ENCODE data around the gene GRWD1.

Gene GRWD1

DNA sequence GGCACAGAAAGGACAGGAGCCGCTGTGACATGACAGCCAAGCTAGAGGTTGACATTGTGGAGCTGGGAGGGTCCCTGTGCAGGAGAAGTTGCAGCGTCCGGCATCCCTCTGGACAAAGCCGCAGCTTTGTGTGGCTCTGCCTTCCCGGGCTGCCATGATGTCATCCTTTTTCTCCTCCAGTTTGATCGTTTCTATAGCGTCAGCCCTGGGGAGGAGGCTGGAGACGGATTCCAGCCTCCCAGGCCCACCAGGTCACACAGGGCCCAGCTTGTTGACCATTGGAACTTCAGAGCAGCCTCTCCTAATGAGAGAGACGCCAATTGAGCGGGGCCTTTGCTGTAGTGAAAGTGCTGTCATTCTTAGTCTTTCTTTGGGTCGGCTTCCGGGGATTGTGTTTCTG lies 5.8 kb downstream of the GRWD1 start:
- H3K27ac ChIP-seq = no peak overlapping the region
- TF ChIP-seq, protein P1, sequence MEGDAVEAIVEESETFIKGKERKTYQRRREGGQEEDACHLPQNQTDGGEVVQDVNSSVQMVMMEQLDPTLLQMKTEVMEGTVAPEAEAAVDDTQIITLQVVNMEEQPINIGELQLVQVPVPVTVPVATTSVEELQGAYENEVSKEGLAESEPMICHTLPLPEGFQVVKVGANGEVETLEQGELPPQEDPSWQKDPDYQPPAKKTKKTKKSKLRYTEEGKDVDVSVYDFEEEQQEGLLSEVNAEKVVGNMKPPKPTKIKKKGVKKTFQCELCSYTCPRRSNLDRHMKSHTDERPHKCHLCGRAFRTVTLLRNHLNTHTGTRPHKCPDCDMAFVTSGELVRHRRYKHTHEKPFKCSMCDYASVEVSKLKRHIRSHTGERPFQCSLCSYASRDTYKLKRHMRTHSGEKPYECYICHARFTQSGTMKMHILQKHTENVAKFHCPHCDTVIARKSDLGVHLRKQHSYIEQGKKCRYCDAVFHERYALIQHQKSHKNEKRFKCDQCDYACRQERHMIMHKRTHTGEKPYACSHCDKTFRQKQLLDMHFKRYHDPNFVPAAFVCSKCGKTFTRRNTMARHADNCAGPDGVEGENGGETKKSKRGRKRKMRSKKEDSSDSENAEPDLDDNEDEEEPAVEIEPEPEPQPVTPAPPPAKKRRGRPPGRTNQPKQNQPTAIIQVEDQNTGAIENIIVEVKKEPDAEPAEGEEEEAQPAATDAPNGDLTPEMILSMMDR (conservative IDR thresholded peaks at IDR 0.05) = no peak

DNA sequence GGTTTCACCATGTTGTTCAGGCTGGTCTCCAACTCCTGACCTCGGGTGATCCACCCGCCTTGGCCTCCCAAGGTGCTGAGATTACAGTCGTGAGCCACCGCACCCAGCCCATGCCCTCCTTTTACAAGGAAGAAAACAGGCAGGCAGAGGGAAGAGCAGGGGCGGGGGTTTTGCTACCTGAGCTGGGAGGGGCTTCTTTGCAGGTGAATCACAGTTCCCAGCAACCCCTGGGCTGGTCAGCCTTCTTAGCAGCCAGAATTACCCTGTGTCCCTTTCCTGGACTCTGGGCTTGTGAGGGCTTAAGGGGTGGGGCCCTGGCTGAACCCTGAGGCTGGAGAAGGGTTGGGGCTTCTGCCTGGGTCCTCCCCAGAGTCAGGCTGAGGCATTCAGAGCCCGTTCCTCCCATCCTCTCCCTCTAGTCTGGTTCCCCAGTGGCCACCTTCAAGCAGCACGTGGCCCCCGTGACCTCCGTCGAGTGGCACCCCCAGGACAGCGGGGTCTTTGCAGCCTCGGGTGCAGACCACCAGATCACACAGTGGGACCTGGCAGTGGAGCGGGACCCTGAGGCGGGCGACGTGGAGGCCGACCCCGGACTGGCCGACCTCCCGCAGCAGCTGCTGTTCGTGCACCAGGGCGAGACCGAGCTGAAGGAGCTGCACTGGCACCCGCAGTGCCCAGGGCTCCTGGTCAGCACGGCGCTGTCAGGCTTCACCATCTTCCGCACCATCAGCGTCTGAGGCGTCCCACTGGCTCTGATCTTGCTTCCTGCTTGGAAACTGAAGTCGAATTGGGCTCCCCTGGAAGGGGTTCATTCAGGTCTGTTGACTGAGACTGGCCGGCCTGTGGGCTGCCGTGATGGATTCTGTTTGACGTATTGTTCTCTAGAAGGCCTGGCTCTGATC lies 6.8 kb downstream of the GRWD1 start:
- TF ChIP-seq, protein P1 (conservative IDR thresholded peaks at IDR 0.05) = no peak
- H3K27ac ChIP-seq = no peak overlapping the region

DNA sequence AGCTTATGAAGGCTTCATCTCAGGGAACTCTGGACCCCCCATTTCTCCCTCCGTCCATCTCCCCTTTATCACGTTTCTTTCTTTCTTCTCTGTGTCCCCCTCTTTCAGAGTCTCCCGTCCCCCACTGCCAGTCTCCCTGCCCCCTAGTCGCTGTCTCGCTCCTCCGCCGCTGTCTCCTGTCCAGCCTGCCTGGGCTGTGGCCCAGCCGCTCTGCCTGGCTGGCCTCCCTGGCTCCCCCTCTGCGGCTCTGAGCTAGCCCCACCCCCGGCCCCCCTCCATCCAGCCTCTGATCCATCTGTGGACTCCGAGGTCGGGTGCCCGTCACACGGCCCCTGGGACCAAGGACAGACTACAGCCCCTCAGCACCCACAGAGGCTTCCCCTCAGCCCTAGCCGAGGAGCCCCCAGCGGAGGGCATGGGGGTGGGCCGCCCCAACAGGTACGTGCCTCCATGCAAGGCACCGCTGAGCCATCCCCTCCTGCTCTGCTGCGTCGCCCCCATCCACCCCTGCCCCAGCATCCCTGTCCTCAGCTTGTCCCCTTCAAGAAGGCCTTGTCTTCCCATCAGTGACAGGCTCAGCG lies 8.5 kb downstream of the GRWD1 start:
- H3K27ac ChIP-seq = no peak overlapping the region
- TF ChIP-seq, protein P1 (conservative IDR thresholded peaks at IDR 0.05) = no peak

DNA sequence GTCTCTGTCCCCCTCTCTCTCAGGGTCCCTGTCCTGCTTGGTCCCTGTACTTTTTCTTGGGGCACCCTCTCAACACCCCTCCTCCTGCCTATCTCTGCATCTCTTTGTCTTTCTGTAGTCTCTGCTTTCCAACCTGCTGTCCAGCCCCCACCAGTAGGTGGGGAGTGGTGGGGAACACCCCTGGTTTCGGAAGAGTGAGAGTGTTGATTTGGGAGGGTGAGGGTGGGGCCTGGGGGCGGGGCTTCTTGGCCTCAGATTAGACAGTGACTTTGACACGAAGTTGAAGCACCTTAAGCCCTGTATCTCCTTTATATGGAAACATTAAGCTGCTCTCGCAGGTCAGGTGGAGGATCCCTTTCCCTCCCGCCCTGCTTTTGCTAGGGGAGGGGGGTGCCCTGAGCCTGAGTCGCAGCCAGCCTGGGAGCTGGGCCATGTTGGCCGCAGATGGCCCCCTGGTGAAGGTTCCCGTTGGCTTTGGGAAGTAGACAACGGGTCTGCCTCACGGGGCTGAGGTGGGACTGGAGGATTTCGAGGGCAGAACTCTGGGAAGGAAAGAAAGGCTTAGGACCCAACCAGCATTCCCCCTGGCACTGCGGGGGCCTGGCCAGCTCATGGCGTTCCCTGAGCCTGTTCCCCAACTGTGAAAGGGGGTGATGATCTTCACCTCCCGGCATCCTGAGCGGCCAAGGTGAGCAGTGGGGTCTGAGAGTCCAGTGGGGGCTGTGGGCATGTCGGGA lies 9.6 kb downstream of the GRWD1 start, which contains the start of gene KCNJ14:
TSS of gene KCNJ14 (plus strand) at position 404 of the 737 bp plus-strand sequence. CDS start 6,151 bp downstream, outside the sequence.
- TF ChIP-seq, protein P1 (conservative IDR thresholded peaks at IDR 0.05) = no peak
- no peak within 1 kb of the TSS for H3K27ac ChIP-seq

DNA sequence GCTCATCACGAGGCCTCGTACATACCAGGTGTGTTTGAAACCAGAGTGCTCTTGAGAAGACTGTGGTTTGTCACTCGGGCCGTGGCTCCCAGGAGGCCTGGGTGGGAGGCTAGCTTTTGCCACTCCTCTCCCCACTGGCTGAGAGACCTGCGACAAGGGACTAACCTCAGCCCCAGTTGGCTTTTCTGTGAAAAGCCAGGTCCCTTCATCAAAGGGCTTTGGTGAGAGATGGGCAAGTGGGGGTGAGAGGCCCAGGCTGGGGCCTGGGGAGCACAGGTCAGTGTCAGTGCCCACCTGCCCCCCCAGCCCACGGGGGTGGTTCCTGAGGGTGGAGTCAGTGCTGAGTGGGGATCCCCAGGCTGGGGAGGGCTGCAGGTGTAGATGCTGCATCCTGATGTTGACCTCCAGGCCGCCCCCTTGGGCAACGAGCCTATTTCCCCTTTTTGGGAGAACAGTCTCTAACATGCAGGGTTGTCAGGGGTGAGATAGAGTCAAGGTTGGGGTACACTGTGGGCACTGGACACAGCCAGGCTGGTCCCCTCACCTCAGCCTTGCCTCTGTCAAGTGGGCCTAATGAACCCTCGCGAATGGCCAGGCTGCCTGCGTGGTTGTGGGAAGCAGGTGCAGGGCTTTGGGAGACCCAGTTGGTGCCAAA lies 10.3 kb downstream of the GRWD1 start:
- TF ChIP-seq, protein P1 (conservative IDR thresholded peaks at IDR 0.05) = no peak
- no peak overlapping the region for H3K27ac ChIP-seq

DNA sequence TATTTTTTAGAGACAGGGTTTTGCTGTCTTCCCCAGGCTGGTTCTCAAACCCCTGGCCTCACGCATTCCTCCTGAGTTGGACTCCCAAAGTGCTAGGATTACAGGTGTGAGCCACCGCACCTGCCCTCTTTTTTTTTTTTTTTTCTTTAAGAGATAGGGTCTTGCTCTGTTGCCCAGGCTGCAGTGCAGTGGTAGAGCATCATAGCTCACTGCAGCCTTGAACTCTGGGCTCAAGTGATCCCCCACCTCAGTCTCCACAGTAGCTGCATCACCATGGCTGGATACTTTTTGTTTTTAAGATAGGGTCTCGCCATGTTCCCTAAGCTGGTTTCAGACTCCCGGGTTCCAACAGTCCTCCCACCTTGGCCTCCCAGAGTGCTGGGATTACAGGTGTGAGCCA lies 11.1 kb downstream of the GRWD1 start:
- H3K27ac ChIP-seq = no peak overlapping the region
- TF ChIP-seq, protein P1 (conservative IDR thresholded peaks at IDR 0.05) = no peak
